WTC11 (cell line): Measurements from ENCODE around the gene GARRE1. TPM values are rescaled to one million over a fixed set of nuclear protein-coding genes. Genes with fewer than 3 reads are reported as not detected.
A peak's percentile ranks its signal among the peaks of the same experiment; 100 is the strongest.

Source experiments
- CBFB ChIP-seq: sonication (generic); formaldehyde crosslinking; IDR thresholded peaks from 2 replicates; pipeline ENCODE4 v1.8.1; 2022; ENCODE audit warnings: mild to moderate bottlenecking, low read depth, missing genetic modification reagents
- CREM ChIP-seq: sonication (generic); formaldehyde crosslinking; IDR thresholded peaks from 2 replicates; pipeline ENCODE4 v1.8.1; 2022; ENCODE audit warnings: mild to moderate bottlenecking, missing genetic modification reagents, moderate library complexity
- ELF4 ChIP-seq: sonication (generic); formaldehyde crosslinking; IDR thresholded peaks from 2 replicates; pipeline ENCODE4 v1.8.1; 2022; ENCODE audit warnings: low read depth, mild to moderate bottlenecking, moderate library complexity, missing genetic modification reagents
- EMX1 ChIP-seq: fragments of 250-450 bp; sonication (Bioruptor Pico); IDR thresholded peaks from 2 replicates; pipeline ENCODE4 v1.8.0; 2021; ENCODE audit warnings: mild to moderate bottlenecking
- ESRRA ChIP-seq: sonication (generic); formaldehyde crosslinking; IDR thresholded peaks from 2 replicates; pipeline ENCODE4 v1.8.1; 2022; ENCODE audit warnings: mild to moderate bottlenecking, missing genetic modification reagents, borderline replicate concordance
- FOXJ3 ChIP-seq: sonication (generic); formaldehyde crosslinking; IDR thresholded peaks from 2 replicates; pipeline ENCODE4 v1.9.0; 2021; ENCODE audit warnings: missing genetic modification reagents, mild to moderate bottlenecking, borderline replicate concordance
- GABPB1 ChIP-seq: sonication (generic); formaldehyde crosslinking; IDR thresholded peaks from 2 replicates; pipeline ENCODE4 v1.8.1; 2023; ENCODE audit warnings: mild to moderate bottlenecking, missing genetic modification reagents
- GRHL2 ChIP-seq: fragments of 250-450 bp; sonication (Bioruptor Pico); IDR thresholded peaks from 2 replicates; pipeline ENCODE4 v1.8.0; 2022; ENCODE audit warnings: mild to moderate bottlenecking, moderate library complexity; ENCODE audit not compliant: insufficient replicate concordance, severe bottlenecking
- MYBL2 ChIP-seq: sonication (generic); formaldehyde crosslinking; IDR thresholded peaks from 2 replicates; pipeline ENCODE4 v1.8.1; 2023; ENCODE audit warnings: mild to moderate bottlenecking, moderate library complexity, missing genetic modification reagents
- NR1H2 ChIP-seq: sonication (generic); formaldehyde crosslinking; IDR thresholded peaks from 2 replicates; pipeline ENCODE4 v1.9.0; 2021; ENCODE audit warnings: mild to moderate bottlenecking, moderate library complexity, missing genetic modification reagents
- NR3C1 ChIP-seq: sonication (generic); formaldehyde crosslinking; conservative IDR thresholded peaks from 2 replicates; pipeline ENCODE4 v1.8.1; 2023; ENCODE audit warnings: low read depth, mild to moderate bottlenecking, missing genetic modification reagents
- PRRX2 ChIP-seq: fragments of 250-450 bp; sonication (Bioruptor Pico); IDR thresholded peaks from 2 replicates; pipeline ENCODE4 v1.8.0; 2021; ENCODE audit warnings: mild to moderate bottlenecking
- SMAD3 ChIP-seq: sonication (generic); formaldehyde crosslinking; IDR thresholded peaks from 2 replicates; pipeline ENCODE4 v1.8.0; 2022; ENCODE audit warnings: missing genetic modification reagents, mild to moderate bottlenecking, borderline replicate concordance
- SOX15 ChIP-seq: fragments of 250-450 bp; sonication (Bioruptor Pico); IDR thresholded peaks from 2 replicates; pipeline ENCODE4 v1.9.0; 2021; ENCODE audit warnings: mild to moderate bottlenecking
- TP53 ChIP-seq: sonication (generic); formaldehyde crosslinking; IDR thresholded peaks from 2 replicates; pipeline ENCODE4 v1.8.1; 2023; ENCODE audit warnings: mild to moderate bottlenecking, missing genetic modification reagents
- ZNF121 ChIP-seq: sonication (generic); formaldehyde crosslinking; IDR thresholded peaks from 2 replicates; pipeline ENCODE4 v1.8.0; 2023; ENCODE audit warnings: missing genetic modification reagents
- ZNF219 ChIP-seq: sonication (generic); formaldehyde crosslinking; IDR thresholded peaks from 2 replicates; pipeline ENCODE4 v1.8.0; 2023; ENCODE audit warnings: missing genetic modification reagents, mild to moderate bottlenecking, borderline replicate concordance
- ZNF317 ChIP-seq: sonication (generic); formaldehyde crosslinking; IDR thresholded peaks from 2 replicates; pipeline ENCODE4 v1.8.1; 2023; ENCODE audit warnings: low read depth, mild to moderate bottlenecking, moderate library complexity, missing genetic modification reagents, borderline replicate concordance
- ZNF396 ChIP-seq: fragments of 250-450 bp; sonication (Bioruptor Pico); IDR thresholded peaks from 2 replicates; pipeline ENCODE4 v1.8.0; 2021; ENCODE audit warnings: mild to moderate bottlenecking, moderate library complexity, borderline replicate concordance
- ZNF416 ChIP-seq: fragments of 250-450 bp; sonication (Bioruptor Pico); IDR thresholded peaks from 2 replicates; pipeline ENCODE4 v1.9.0; 2021; ENCODE audit warnings: mild to moderate bottlenecking, inconsistent platforms
- total RNA-seq: library from RNA; stranded (reverse); gene quantifications from 3 replicates; pipeline ENCODE4 v1.2.3, GENCODE V29; 2021
- TF ChIP-seq, protein P1 (sequence below): fragments of 250-450 bp; sonication (Bioruptor Pico); IDR thresholded peaks from 2 replicates; pipeline ENCODE4 v1.9.0; 2021; ENCODE audit warnings: mild to moderate bottlenecking, borderline replicate concordance
- TF ChIP-seq, protein P2 (sequence below): sonication (generic); formaldehyde crosslinking; IDR thresholded peaks from 2 replicates; pipeline ENCODE4 v1.8.1; 2023; ENCODE audit warnings: mild to moderate bottlenecking, missing genetic modification reagents, moderate library complexity
- TF ChIP-seq, protein P3 (sequence below): sonication (generic); formaldehyde crosslinking; IDR thresholded peaks from 2 replicates; pipeline ENCODE4 v1.8.1; 2022; ENCODE audit warnings: mild to moderate bottlenecking, moderate library complexity, missing genetic modification reagents
- TF ChIP-seq, protein P4 (sequence below): sonication (generic); formaldehyde crosslinking; IDR thresholded peaks from 2 replicates; pipeline ENCODE4 v1.8.0; 2022; ENCODE audit warnings: missing genetic modification reagents
- TF ChIP-seq, protein P5 (sequence below): sonication (generic); formaldehyde crosslinking; IDR thresholded peaks from 2 replicates; pipeline ENCODE4 v1.8.1; 2022; ENCODE audit warnings: low read depth, missing genetic modification reagents, borderline replicate concordance
- TF ChIP-seq, protein P6 (sequence below): fragments of 250-450 bp; sonication (Bioruptor Pico); IDR thresholded peaks from 2 replicates; pipeline ENCODE4 v1.9.0; 2021; ENCODE audit warnings: mild to moderate bottlenecking

GARRE1 gene
- total RNA-seq, 1 experiment from 2014 or later = 16.7 TPM

DNA sequence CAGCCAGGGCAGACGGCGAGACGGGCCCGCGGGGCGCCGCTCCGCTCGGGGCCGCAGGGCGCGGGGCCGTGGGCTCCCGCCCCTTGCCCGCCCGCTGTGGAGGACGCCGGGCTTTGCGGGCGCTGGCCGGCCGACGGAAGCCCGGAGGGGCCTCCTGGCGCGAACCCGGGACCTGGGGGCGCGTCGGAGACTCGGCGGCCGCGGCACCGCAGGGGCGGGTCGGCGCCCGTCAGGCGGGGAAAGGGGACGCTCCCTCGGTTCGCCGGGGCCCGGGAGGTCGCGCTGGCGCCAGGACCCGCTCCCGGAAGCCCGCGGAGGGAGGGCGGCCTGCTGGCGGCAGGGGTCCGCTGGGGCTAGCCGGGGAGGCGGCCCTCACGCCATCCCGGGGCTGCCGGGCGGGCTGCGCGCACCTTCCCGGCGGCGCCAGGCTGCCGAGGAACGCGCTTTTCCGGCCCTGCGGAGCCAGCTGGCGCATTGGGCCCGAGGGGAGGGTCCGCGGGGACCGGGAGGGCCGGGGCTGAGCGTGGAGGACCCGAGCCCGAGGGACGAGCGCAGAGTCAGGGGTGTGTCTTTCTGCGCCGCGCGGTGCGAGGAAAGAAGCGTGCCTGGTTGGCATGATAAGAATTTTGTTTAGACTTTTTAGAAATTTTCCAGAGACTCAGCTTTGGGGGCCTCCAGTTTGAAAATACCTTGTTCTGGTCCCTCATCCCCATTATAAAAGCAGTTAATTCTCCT is 511 bp downstream of the GARRE1 start (continued):
- TF ChIP-seq, protein P1, sequence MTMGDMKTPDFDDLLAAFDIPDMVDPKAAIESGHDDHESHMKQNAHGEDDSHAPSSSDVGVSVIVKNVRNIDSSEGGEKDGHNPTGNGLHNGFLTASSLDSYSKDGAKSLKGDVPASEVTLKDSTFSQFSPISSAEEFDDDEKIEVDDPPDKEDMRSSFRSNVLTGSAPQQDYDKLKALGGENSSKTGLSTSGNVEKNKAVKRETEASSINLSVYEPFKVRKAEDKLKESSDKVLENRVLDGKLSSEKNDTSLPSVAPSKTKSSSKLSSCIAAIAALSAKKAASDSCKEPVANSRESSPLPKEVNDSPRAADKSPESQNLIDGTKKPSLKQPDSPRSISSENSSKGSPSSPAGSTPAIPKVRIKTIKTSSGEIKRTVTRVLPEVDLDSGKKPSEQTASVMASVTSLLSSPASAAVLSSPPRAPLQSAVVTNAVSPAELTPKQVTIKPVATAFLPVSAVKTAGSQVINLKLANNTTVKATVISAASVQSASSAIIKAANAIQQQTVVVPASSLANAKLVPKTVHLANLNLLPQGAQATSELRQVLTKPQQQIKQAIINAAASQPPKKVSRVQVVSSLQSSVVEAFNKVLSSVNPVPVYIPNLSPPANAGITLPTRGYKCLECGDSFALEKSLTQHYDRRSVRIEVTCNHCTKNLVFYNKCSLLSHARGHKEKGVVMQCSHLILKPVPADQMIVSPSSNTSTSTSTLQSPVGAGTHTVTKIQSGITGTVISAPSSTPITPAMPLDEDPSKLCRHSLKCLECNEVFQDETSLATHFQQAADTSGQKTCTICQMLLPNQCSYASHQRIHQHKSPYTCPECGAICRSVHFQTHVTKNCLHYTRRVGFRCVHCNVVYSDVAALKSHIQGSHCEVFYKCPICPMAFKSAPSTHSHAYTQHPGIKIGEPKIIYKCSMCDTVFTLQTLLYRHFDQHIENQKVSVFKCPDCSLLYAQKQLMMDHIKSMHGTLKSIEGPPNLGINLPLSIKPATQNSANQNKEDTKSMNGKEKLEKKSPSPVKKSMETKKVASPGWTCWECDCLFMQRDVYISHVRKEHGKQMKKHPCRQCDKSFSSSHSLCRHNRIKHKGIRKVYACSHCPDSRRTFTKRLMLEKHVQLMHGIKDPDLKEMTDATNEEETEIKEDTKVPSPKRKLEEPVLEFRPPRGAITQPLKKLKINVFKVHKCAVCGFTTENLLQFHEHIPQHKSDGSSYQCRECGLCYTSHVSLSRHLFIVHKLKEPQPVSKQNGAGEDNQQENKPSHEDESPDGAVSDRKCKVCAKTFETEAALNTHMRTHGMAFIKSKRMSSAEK (CRISPR knock-in tag) = no peak
- TF ChIP-seq, protein P2, sequence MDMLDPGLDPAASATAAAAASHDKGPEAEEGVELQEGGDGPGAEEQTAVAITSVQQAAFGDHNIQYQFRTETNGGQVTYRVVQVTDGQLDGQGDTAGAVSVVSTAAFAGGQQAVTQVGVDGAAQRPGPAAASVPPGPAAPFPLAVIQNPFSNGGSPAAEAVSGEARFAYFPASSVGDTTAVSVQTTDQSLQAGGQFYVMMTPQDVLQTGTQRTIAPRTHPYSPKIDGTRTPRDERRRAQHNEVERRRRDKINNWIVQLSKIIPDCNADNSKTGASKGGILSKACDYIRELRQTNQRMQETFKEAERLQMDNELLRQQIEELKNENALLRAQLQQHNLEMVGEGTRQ (CRISPR knock-in tag) = no peak
- TF ChIP-seq SOX15 (CRISPR knock-in tag) (no peak), ESRRA (CRISPR knock-in tag) (0 out of 2 replicates have a peak, but pooled peaks have one; percentile 23), ZNF219 (CRISPR knock-in tag) (no peak), FOXJ3 (CRISPR knock-in tag) (no peak), GRHL2 (no peak), NR3C1 (CRISPR knock-in tag) (no peak), GABPB1 (CRISPR knock-in tag) (no peak), EMX1 (CRISPR knock-in tag) (no peak), NR1H2 (CRISPR knock-in tag) (no peak), SMAD3 (CRISPR knock-in tag) (no peak), TP53 (peak; percentile 53; the same call in 1 of the 2 replicates), ZNF396 (CRISPR knock-in tag) (no peak), ZNF416 (CRISPR knock-in tag) (no peak), CBFB (CRISPR knock-in tag) (0 out of 2 replicates have a peak, but pooled peaks have one; percentile 42), ELF4 (CRISPR knock-in tag) (no peak), ZNF317 (CRISPR knock-in tag) (no peak), MYBL2 (CRISPR knock-in tag) (no peak), ZNF121 (CRISPR knock-in tag) (no peak), CREM (CRISPR knock-in tag) (0 out of 2 replicates have a peak, but pooled peaks have one; percentile 6), PRRX2 (CRISPR knock-in tag) (no peak)
- TF ChIP-seq, protein P3, sequence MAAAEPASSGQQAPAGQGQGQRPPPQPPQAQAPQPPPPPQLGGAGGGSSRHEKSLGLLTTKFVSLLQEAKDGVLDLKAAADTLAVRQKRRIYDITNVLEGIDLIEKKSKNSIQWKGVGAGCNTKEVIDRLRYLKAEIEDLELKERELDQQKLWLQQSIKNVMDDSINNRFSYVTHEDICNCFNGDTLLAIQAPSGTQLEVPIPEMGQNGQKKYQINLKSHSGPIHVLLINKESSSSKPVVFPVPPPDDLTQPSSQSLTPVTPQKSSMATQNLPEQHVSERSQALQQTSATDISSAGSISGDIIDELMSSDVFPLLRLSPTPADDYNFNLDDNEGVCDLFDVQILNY (CRISPR knock-in tag) = peak; percentile 47; the same call in 1 of the 2 replicates
- TF ChIP-seq, protein P4, sequence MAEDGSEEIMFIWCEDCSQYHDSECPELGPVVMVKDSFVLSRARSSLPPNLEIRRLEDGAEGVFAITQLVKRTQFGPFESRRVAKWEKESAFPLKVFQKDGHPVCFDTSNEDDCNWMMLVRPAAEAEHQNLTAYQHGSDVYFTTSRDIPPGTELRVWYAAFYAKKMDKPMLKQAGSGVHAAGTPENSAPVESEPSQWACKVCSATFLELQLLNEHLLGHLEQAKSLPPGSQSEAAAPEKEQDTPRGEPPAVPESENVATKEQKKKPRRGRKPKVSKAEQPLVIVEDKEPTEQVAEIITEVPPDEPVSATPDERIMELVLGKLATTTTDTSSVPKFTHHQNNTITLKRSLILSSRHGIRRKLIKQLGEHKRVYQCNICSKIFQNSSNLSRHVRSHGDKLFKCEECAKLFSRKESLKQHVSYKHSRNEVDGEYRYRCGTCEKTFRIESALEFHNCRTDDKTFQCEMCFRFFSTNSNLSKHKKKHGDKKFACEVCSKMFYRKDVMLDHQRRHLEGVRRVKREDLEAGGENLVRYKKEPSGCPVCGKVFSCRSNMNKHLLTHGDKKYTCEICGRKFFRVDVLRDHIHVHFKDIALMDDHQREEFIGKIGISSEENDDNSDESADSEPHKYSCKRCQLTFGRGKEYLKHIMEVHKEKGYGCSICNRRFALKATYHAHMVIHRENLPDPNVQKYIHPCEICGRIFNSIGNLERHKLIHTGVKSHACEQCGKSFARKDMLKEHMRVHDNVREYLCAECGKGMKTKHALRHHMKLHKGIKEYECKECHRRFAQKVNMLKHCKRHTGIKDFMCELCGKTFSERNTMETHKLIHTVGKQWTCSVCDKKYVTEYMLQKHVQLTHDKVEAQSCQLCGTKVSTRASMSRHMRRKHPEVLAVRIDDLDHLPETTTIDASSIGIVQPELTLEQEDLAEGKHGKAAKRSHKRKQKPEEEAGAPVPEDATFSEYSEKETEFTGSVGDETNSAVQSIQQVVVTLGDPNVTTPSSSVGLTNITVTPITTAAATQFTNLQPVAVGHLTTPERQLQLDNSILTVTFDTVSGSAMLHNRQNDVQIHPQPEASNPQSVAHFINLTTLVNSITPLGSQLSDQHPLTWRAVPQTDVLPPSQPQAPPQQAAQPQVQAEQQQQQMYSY (CRISPR knock-in tag) = no peak
- TF ChIP-seq, protein P5, sequence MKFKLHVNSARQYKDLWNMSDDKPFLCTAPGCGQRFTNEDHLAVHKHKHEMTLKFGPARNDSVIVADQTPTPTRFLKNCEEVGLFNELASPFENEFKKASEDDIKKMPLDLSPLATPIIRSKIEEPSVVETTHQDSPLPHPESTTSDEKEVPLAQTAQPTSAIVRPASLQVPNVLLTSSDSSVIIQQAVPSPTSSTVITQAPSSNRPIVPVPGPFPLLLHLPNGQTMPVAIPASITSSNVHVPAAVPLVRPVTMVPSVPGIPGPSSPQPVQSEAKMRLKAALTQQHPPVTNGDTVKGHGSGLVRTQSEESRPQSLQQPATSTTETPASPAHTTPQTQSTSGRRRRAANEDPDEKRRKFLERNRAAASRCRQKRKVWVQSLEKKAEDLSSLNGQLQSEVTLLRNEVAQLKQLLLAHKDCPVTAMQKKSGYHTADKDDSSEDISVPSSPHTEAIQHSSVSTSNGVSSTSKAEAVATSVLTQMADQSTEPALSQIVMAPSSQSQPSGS (CRISPR knock-in tag) = no peak
- TF ChIP-seq, protein P6, sequence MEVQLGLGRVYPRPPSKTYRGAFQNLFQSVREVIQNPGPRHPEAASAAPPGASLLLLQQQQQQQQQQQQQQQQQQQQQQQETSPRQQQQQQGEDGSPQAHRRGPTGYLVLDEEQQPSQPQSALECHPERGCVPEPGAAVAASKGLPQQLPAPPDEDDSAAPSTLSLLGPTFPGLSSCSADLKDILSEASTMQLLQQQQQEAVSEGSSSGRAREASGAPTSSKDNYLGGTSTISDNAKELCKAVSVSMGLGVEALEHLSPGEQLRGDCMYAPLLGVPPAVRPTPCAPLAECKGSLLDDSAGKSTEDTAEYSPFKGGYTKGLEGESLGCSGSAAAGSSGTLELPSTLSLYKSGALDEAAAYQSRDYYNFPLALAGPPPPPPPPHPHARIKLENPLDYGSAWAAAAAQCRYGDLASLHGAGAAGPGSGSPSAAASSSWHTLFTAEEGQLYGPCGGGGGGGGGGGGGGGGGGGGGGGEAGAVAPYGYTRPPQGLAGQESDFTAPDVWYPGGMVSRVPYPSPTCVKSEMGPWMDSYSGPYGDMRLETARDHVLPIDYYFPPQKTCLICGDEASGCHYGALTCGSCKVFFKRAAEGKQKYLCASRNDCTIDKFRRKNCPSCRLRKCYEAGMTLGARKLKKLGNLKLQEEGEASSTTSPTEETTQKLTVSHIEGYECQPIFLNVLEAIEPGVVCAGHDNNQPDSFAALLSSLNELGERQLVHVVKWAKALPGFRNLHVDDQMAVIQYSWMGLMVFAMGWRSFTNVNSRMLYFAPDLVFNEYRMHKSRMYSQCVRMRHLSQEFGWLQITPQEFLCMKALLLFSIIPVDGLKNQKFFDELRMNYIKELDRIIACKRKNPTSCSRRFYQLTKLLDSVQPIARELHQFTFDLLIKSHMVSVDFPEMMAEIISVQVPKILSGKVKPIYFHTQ (CRISPR knock-in tag) = no peak
